HEK293T (cell line): ENCODE data around the gene ZBTB46.
A peak's percentile ranks its signal among the peaks of the same experiment; 100 is the strongest.

Source experiments
- CTCF ChIA-PET: fragments of 350-600 bp; formaldehyde crosslinking; extraction: SDS; loops from one replicate; lab custom pipeline; 2021; ENCODE audit warnings: antibody characterized with exemption, inconsistent platforms; lab: Yijun Ruan, JAX
- POLR2A ChIA-PET: fragments of 350-600 bp; formaldehyde crosslinking; extraction: SDS; loops from one replicate; lab custom pipeline; 2020; ENCODE audit warnings: antibody characterized with exemption, inconsistent platforms; lab: Yijun Ruan, JAX
- DNase-seq: peaks from one replicate; pipeline ENCODE4 v3.0.0; 2012; ENCODE audit warnings: mixed read lengths; ENCODE audit errors: extremely low spot score
- ARNT ChIP-seq: fragments of 450-650 bp; IDR thresholded peaks from 2 replicates; pipeline ENCODE4 v1.6.1; 2017; ENCODE audit warnings: mild to moderate bottlenecking
- BHLHE40 ChIP-seq: fragments of 450-650 bp; IDR thresholded peaks from 2 replicates; pipeline ENCODE4 v1.6.1; 2016; ENCODE audit warnings: mild to moderate bottlenecking, moderate library complexity, borderline replicate concordance
- CTBP1 ChIP-seq: fragments of 450-650 bp; IDR thresholded peaks from 2 replicates; pipeline ENCODE4 v1.6.1; 2016; ENCODE audit warnings: borderline replicate concordance
- ELF4 ChIP-seq: fragments of 450-650 bp; IDR thresholded peaks from 2 replicates; pipeline ENCODE4 v1.6.1; 2017; ENCODE audit warnings: antibody characterized with exemption
- FOXA1 ChIP-seq: fragments of 450-650 bp; IDR thresholded peaks from 2 replicates; pipeline ENCODE4 v1.6.1; 2016; ENCODE audit warnings: mild to moderate bottlenecking
- FOXK2 ChIP-seq: fragments of 450-650 bp; IDR thresholded peaks from 2 replicates; pipeline ENCODE4 v1.6.1; 2016; ENCODE audit warnings: mild to moderate bottlenecking
- FOXM1 ChIP-seq: fragments of 450-650 bp; IDR thresholded peaks from 2 replicates; pipeline ENCODE4 v1.6.1; 2017; ENCODE audit warnings: mild to moderate bottlenecking, borderline replicate concordance
- HDGF ChIP-seq: fragments of 450-650 bp; IDR thresholded peaks from 2 replicates; pipeline ENCODE4 v1.6.1; 2017; ENCODE audit warnings: antibody characterized with exemption, borderline replicate concordance
- L3MBTL2 ChIP-seq: fragments of 450-650 bp; conservative IDR thresholded peaks from 2 replicates; pipeline ENCODE4 v1.6.1; 2016; ENCODE audit warnings: mild to moderate bottlenecking
- LEF1 ChIP-seq: fragments of 450-650 bp; IDR thresholded peaks from 2 replicates; pipeline ENCODE4 v1.6.1; 2017; ENCODE audit warnings: mild to moderate bottlenecking, borderline replicate concordance
- NFRKB ChIP-seq: fragments of 450-650 bp; IDR thresholded peaks from 2 replicates; pipeline ENCODE4 v1.6.1; 2016; ENCODE audit warnings: mild to moderate bottlenecking, moderate library complexity
- PKNOX1 ChIP-seq: fragments of 450-650 bp; IDR thresholded peaks from 2 replicates; pipeline ENCODE4 v1.6.1; 2016
- SP1 ChIP-seq: fragments of 450-650 bp; IDR thresholded peaks from 2 replicates; pipeline ENCODE4 v1.6.1; 2017
- SUZ12 ChIP-seq: fragments of 450-650 bp; IDR thresholded peaks from 2 replicates; pipeline ENCODE4 v1.6.1; 2016; ENCODE audit warnings: mild to moderate bottlenecking
- TARDBP ChIP-seq: fragments of 450-650 bp; IDR thresholded peaks from 2 replicates; pipeline ENCODE4 v1.6.1; 2016
- ZNF384 ChIP-seq: fragments of 450-650 bp; IDR thresholded peaks from 2 replicates; pipeline ENCODE4 v1.6.1; 2016

Gene ZBTB46

DNA sequence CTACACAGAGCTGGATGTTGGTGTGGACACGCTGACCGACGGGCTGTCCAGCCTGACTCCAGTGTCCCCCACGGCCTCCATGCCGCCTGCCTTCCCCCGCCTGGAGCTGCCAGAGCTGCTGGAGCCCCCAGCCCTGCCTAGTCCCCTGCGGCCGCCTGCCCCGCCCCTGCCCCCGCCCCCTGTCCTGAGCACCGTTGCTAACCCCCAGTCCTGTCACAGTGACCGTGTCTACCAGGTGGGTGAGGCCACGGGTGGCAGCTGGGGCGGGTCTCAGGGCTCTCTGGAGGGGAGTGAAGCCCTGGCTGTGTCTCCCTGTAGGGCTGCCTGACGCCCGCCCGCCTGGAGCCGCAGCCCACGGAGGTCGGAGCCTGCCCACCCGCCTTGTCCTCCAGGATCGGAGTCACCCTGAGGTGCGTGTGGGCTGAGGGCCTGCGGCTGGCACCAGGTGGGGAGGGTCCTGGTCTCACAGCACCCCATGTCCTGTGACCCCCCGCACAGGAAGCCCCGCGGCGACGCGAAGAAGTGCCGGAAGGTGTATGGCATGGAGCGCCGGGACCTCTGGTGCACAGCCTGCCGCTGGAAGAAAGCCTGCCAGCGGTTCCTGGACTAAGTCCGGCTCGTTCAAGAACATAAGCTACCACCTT, 88.6 kb downstream of the ZBTB46 start:
- ChIA-PET CTCF (no interaction called here), POLR2A (interaction anchor here (0.7 to 0.9 kb wide), 2 partner anchors 8 to 35 kb away, joined by 3 read pairs; partner anchors contain the start of genes ARFRP1 and ZGPAT)
- no peak for TF ChIP-seq HDGF
- no peak for DNase-seq

DNA sequence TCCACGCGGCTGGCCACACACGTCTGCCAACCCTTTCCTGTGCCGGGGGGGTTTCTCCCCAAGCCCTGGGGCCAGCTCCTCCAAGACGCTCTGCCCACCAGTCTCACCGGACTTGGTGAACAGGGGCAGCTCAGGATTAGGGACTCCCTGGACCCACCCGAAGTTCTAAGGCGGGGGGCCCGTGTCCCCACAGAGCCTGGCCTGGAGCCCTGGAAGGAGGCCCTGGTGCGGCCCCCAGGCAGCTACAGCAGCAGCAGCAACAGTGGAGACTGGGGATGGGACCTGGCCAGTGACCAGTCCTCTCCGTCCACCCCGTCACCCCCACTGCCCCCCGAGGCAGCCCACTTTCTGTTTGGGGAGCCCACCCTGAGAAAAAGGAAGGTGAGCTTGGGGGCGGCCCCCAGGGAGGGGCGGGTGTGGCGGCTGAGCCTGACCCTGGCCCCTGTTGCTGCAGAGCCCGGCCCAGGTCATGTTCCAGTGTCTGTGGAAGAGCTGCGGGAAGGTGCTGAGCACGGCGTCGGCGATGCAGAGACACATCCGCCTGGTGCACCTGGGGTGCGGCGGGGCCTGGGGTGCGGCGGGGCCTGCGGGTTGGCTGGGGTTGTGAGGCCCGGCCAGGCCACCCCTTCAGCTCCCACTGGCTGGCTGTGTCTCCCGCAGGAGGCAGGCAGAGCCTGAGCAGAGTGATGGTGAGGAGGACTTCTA, 89.2 kb downstream of the ZBTB46 start:
- POLR2A ChIA-PET = interaction anchor here (0.9 to 1.6 kb wide), 5 partner anchors 9 to 123 kb away, joined by 3 to 14 read pairs (median 8); partner anchors contain the start of genes ARFRP1, RTEL1, TPD52L2 and ZGPAT

DNA sequence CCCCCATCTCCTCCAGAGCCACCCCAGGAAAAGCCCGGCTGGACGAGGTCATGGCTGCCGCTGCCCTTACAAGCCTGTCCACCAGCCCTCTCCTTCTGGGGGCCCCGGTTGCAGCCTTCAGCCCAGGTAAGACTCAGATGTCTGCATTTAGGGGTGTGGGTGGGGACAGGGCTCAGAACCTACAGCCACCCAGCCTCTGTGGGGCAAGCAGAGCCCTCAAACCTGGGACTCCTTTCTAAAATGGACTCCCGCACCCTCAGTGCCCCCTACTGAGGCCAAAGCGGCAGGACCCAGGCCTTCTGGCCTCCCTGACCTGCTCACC, 89.7 kb downstream of the ZBTB46 start:
- no peak for TF ChIP-seq SP1
- TF ChIP-seq CTBP1 = no peak
- TF ChIP-seq ARNT = no peak
- TF ChIP-seq FOXA1 = no peak
- no peak for TF ChIP-seq FOXM1
- POLR2A ChIA-PET = interaction anchor here (0.5 to 1.6 kb wide), 5 partner anchors 9 to 124 kb away, joined by 3 to 14 read pairs (median 8); partner anchors contain the start of genes ARFRP1, RTEL1, STMN3 and TPD52L2
- DNase-seq = no peak
- CTCF ChIA-PET = no interaction called here

More for the DNA sequence above, 89.2 kb downstream of the ZBTB46 start:
- no peak for DNase-seq
- CTCF ChIA-PET = no interaction called here
- TF ChIP-seq ARNT (no peak), NFRKB (no peak), LEF1 (no peak), SP1 (no peak), ZNF384 (no peak), FOXM1 (no peak), CTBP1 (no peak), BHLHE40 (no peak), L3MBTL2 (no peak), SUZ12 (no peak), TARDBP (no peak), FOXK2 (no peak)

- TF ChIP-seq PKNOX1 (0 out of 2 replicates have a peak, but pooled peaks have one; percentile 13), ZNF384 (no peak)
- POLR2A ChIA-PET = interaction anchor here (0.5 to 1.6 kb wide), 5 partner anchors 10 to 124 kb away, joined by 3 to 14 read pairs (median 8); partner anchors contain the start of genes ARFRP1, RTEL1, STMN3 and TPD52L2
- peak; percentile 70 for DNase-seq
- CTCF ChIA-PET = no interaction called here
These were observed 90.3 kb downstream of the ZBTB46 start for GRCh38 chr20:63740627-63741353.

DNA sequence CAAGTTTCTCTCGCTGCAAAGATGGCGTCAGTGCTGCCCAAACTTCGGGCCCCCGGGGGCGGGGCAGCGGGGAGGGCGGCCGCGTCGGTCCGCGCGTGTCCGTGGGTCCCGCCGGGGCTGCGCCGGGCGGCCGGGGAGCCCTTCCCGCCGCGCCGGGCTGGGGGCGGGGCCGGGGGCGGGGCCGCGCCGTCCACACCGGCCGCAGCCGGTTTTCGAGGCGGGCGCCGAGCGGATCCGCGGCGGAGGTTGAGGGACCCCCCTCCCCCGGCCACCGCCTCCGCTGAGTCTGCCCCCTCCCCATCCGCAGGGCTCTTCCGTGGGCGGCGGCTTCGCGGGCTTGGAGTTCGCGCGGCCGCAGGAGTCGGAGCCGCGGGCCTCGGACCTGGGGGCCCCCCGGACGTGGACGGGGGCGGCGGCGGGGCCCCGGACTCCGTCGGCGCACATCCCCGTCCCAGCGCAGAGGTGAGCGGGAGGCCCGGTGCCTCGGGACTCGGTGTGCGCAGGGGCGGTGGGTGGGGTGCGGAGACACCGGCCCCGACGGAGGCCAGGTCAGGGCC, 90.9 kb downstream of the ZBTB46 start:
- peak; percentile 49 for DNase-seq
- ChIA-PET CTCF (no interaction called here), POLR2A (interaction anchor here (1.3 to 1.6 kb wide), 4 partner anchors 11 to 125 kb away, joined by 7 to 14 read pairs (median 8); partner anchors contain the start of genes ARFRP1, RTEL1, TPD52L2 and ZGPAT)
- TF ChIP-seq CTBP1 (no peak), SUZ12 (no peak), ELF4 (no peak), ZNF384 (no peak), LEF1 (no peak)

DNA sequence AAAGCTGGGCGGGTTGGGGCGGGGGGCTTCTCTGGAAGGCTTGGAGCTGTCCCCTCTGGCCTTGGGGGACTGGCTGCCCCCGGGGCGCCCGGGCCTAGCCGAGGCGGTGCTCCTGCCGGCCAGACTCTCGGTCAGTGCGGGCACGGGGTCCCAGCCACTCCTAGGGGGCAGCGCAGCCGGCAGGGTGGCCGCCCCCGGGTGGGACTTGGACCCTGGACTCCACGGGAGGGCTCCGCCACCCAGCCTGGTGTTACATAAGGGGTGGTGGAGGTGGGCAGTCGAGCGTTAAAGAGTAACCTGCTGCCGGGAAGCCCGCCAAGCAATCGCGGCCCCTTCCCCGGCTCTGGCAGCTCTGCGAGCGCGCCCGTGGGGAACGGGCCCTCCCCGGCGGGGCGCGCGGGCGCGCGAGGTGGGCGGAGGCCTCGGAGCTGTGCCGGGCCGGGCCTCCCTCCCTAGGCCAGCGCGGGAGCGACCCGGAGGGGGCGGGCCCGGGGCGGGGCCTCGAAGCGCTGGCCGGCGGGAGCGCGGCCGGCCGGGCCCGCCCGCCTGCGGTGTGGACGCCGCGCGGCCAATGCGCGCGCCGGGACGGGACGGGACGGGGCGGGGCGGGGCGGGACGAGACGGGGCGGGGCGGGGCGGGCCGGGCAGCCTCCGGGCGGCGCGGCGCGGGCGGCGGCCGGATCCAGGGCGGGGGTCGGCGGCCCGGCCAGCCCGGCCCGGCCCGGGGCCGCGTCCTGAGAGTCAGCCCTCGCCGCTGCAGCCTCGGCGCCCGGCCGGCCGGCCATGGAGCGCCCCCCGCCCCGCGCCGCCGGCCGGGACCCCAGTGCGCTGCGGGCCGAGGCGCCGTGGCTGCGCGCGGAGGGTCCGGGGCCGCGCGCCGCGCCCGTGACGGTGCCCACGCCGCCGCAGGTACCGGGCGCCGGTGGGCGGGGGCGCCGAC, 91.7 kb downstream of the ZBTB46 start, which contains the start of gene SLC2A4RG:
TSS of gene SLC2A4RG (plus strand) at position 647 of the 940 bp plus-strand sequence. CDS start at position 784, 137 bp downstream.
- TF ChIP-seq FOXA1 = no peak
- TF ChIP-seq SUZ12 = no peak
- TF ChIP-seq CTBP1 = no peak
- no peak for TF ChIP-seq PKNOX1
- TF ChIP-seq TARDBP = no peak
- POLR2A ChIA-PET = interaction anchor here (0.6 to 1.0 kb wide), 2 partner anchors 31 to 32 kb away, joined by 3 to 5 read pairs; partner anchors contain the start of genes ARFRP1 and ZGPAT
- DNase-seq = peak; percentile 94
- CTCF ChIA-PET = interaction anchor here (1.4 kb wide), 1 partner anchor 31 kb away, joined by 3 read pairs; the partner anchor contains the start of genes ARFRP1 and ZGPAT
